GM23338 (cell line): ENCODE results near the gene MOCS2. TPM values are rescaled to one million over a fixed set of nuclear protein-coding genes. Genes with fewer than 3 reads are reported as not detected.

Experiments used
- CREB1 ChIP-seq: fragments of 250-450 bp; sonication (Bioruptor Pico); IDR thresholded peaks from 2 replicates; pipeline ENCODE4 v1.5.0; 2020; ENCODE audit warnings: low read depth, mild to moderate bottlenecking, moderate library complexity
- CTCF ChIP-seq, 2 experiments: fragments of 200-600 bp in 1 of 2; sonication (generic) in 1 of 2; conservative IDR thresholded peaks; 2 replicates each; pipeline versions ENCODE4 v1.5.1 to v1.6.1; 2016 to 2017; ENCODE audit warnings: antibody characterized with exemption in 2 of 2, low read depth in 2 of 2, mild to moderate bottlenecking in 2 of 2, moderate library complexity in 1 of 2
- EZH2 ChIP-seq: fragments of 200-600 bp; sonication (generic); IDR thresholded peaks from one replicate; pipeline ENCODE4 v1.8.0; 2017; ENCODE audit warnings: antibody characterized with exemption, mild to moderate bottlenecking, low read depth; ENCODE audit not compliant: unreplicated experiment
- JUNB ChIP-seq: IDR thresholded peaks from one replicate; pipeline ENCODE4 v1.6.1; 2016; ENCODE audit warnings: antibody characterized with exemption; ENCODE audit not compliant: unreplicated experiment
- POLR2AphosphoS5 ChIP-seq: IDR thresholded peaks from 2 replicates; pipeline ENCODE4 v1.6.1; 2016; ENCODE audit warnings: antibody characterized with exemption, low read depth
- STAT1 ChIP-seq: IDR thresholded peaks from one replicate; pipeline ENCODE4 v1.6.1; 2016; ENCODE audit warnings: antibody characterized with exemption; ENCODE audit not compliant: unreplicated experiment
- polyA plus RNA-seq: library from polyadenylated mRNA; unstranded; fragments of >200 nt; fragmentation: Nextera tagmentation; extraction: Ambion mirVana; gene quantifications from 2 replicates; pipeline ENCODE4 v1.2.1, GENCODE V29; 2016
- total RNA-seq: library from RNA; depleted of rRNA; stranded (reverse); fragments of >200 nt; shearing (Covaris generic); gene quantifications from 2 replicates; pipeline ENCODE4 v1.2.3, GENCODE V29; 2014
- TF ChIP-seq, protein P1 (sequence below): fragments of 250-450 bp; sonication (Bioruptor Pico); IDR thresholded peaks from 2 replicates; pipeline ENCODE4 v1.5.0; 2020; ENCODE audit warnings: mild to moderate bottlenecking, moderate library complexity
- TF ChIP-seq, protein P2 (sequence below): IDR thresholded peaks from 2 replicates; pipeline ENCODE4 v1.6.1; 2016; ENCODE audit warnings: antibody characterized with exemption

MOCS2 gene
- total and polyA plus RNA-seq, 2 experiments from 2014 or later: 18.3 to 41.8 TPM

- TF ChIP-seq, protein P1, sequence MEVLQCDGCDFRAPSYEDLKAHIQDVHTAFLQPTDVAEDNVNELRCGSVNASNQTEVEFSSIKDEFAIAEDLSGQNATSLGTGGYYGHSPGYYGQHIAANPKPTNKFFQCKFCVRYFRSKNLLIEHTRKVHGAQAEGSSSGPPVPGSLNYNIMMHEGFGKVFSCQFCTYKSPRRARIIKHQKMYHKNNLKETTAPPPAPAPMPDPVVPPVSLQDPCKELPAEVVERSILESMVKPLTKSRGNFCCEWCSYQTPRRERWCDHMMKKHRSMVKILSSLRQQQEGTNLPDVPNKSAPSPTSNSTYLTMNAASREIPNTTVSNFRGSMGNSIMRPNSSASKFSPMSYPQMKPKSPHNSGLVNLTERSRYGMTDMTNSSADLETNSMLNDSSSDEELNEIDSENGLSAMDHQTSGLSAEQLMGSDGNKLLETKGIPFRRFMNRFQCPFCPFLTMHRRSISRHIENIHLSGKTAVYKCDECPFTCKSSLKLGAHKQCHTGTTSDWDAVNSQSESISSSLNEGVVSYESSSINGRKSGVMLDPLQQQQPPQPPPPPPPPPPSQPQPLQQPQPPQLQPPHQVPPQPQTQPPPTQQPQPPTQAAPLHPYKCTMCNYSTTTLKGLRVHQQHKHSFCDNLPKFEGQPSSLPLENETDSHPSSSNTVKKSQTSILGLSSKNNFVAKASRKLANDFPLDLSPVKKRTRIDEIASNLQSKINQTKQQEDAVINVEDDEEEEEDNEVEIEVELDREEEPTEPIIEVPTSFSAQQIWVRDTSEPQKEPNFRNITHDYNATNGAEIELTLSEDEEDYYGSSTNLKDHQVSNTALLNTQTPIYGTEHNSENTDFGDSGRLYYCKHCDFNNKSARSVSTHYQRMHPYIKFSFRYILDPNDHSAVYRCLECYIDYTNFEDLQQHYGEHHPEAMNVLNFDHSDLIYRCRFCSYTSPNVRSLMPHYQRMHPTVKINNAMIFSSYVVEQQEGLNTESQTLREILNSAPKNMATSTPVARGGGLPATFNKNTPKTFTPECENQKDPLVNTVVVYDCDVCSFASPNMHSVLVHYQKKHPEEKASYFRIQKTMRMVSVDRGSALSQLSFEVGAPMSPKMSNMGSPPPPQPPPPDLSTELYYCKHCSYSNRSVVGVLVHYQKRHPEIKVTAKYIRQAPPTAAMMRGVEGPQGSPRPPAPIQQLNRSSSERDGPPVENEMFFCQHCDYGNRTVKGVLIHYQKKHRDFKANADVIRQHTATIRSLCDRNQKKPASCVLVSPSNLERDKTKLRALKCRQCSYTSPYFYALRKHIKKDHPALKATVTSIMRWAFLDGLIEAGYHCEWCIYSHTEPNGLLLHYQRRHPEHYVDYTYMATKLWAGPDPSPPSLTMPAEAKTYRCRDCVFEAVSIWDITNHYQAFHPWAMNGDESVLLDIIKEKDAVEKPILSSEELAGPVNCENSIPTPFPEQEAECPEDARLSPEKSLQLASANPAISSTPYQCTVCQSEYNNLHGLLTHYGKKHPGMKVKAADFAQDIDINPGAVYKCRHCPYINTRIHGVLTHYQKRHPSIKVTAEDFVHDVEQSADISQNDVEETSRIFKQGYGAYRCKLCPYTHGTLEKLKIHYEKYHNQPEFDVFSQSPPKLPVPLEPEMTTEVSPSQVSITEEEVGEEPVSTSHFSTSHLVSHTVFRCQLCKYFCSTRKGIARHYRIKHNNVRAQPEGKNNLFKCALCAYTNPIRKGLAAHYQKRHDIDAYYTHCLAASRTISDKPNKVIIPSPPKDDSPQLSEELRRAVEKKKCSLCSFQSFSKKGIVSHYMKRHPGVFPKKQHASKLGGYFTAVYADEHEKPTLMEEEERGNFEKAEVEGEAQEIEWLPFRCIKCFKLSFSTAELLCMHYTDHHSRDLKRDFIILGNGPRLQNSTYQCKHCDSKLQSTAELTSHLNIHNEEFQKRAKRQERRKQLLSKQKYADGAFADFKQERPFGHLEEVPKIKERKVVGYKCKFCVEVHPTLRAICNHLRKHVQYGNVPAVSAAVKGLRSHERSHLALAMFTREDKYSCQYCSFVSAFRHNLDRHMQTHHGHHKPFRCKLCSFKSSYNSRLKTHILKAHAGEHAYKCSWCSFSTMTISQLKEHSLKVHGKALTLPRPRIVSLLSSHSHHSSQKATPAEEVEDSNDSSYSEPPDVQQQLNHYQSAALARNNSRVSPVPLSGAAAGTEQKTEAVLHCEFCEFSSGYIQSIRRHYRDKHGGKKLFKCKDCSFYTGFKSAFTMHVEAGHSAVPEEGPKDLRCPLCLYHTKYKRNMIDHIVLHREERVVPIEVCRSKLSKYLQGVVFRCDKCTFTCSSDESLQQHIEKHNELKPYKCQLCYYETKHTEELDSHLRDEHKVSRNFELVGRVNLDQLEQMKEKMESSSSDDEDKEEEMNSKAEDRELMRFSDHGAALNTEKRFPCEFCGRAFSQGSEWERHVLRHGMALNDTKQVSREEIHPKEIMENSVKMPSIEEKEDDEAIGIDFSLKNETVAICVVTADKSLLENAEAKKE (CRISPR knock-in tag): no peak
- TF ChIP-seq STAT1: no peak
- TF ChIP-seq, protein P2, sequence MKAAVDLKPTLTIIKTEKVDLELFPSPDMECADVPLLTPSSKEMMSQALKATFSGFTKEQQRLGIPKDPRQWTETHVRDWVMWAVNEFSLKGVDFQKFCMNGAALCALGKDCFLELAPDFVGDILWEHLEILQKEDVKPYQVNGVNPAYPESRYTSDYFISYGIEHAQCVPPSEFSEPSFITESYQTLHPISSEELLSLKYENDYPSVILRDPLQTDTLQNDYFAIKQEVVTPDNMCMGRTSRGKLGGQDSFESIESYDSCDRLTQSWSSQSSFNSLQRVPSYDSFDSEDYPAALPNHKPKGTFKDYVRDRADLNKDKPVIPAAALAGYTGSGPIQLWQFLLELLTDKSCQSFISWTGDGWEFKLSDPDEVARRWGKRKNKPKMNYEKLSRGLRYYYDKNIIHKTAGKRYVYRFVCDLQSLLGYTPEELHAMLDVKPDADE: no peak
- no peak for TF ChIP-seq EZH2
- TF ChIP-seq POLR2AphosphoS5: no peak
- TF ChIP-seq CREB1: no peak
- TF ChIP-seq JUNB: no peak
- no peak for TF ChIP-seq CTCF (conservative IDR thresholded peaks at IDR 0.05; ENCODE audit: low read depth in 2 of 2)
Measured at GRCh38 chr5:53110156-53110555, 599 bp upstream of the MOCS2 start (continued).
